OCI-LY1 (cell line): ENCODE results near the gene KRTAP1-1.
"Not testable (repeated sequence)": the region's sequence is repeated elsewhere in the genome, so short reads cannot be mapped to it uniquely, and the experiment has no call there.

Source experiments
- EZH2 ChIP-seq: fragments of 200-600 bp; sonication (generic), shearing (Covaris generic); IDR thresholded peaks from 2 replicates; pipeline ENCODE4 v1.8.0; 2017; ENCODE audit warnings: borderline replicate concordance, mixed run types, mild to moderate bottlenecking, antibody characterized with exemption, low read length, moderate library complexity, mixed read lengths
- TF ChIP-seq, protein P1 (sequence below): fragments of 200-600 bp; sonication (generic), shearing (Covaris generic); IDR thresholded peaks from 2 replicates; pipeline ENCODE4 v1.5.1; 2017; ENCODE audit warnings: mild to moderate bottlenecking, antibody characterized with exemption, low read length, moderate library complexity, mixed read lengths

DNA sequence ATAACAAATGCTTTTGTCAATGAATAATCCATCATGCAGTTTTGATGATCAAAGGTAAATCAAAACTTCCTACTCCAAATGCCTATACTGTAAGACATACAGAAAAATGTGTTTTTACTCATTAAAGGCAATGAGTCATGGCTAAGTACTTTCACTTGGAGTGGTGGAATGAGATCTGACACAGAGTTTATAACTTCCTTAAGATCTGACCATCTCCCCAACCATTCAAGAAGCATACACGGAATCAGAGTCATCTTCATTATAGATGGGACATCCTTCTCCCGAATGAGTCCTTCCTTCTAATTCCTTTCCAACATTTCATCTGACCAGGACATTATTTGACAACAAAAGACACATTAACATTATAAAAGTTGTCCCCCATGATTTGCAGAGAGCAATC, 42.2 kb upstream of the KRTAP1-1 start:
- TF ChIP-seq, protein P1, sequence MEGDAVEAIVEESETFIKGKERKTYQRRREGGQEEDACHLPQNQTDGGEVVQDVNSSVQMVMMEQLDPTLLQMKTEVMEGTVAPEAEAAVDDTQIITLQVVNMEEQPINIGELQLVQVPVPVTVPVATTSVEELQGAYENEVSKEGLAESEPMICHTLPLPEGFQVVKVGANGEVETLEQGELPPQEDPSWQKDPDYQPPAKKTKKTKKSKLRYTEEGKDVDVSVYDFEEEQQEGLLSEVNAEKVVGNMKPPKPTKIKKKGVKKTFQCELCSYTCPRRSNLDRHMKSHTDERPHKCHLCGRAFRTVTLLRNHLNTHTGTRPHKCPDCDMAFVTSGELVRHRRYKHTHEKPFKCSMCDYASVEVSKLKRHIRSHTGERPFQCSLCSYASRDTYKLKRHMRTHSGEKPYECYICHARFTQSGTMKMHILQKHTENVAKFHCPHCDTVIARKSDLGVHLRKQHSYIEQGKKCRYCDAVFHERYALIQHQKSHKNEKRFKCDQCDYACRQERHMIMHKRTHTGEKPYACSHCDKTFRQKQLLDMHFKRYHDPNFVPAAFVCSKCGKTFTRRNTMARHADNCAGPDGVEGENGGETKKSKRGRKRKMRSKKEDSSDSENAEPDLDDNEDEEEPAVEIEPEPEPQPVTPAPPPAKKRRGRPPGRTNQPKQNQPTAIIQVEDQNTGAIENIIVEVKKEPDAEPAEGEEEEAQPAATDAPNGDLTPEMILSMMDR = not testable (repeated sequence)
- not testable (repeated sequence) for TF ChIP-seq EZH2
